HG02970 (cell line): ENCODE results near the gene CDHR2.

ENCODE experiments used
- ATAC-seq: cut with Tn5 transposase; IDR thresholded peaks from one replicate; pipeline ENCODE4 v1.9.1; 2021; ENCODE audit warnings: mild to moderate bottlenecking, moderate library complexity, moderate number of reproducible peaks; ENCODE audit not compliant: unreplicated experiment, low FRiP score

The CDHR2 gene

GRCh38 chr5:176548967-176549444, at the start of gene CDHR2:
TSS of gene CDHR2 (plus strand) at chr5:176549342. CDS start at chr5:176565353, 16,011 bp downstream.
- ATAC-seq: no peak

GRCh38 chr5:176500511-176500910, 48.6 kb upstream of the CDHR2 start:
- no peak for ATAC-seq

GRCh38 chr5:176501333-176501732, 47.8 kb upstream of the CDHR2 start:
- ATAC-seq: no peak

GRCh38 chr5:176503496-176503895, 45.6 kb upstream of the CDHR2 start:
- ATAC-seq: no peak

- no peak for ATAC-seq
Measured at GRCh38 chr5:176507911-176508310, 41.2 kb upstream of the CDHR2 start.

GRCh38 chr5:176508603-176509002, 40.5 kb upstream of the CDHR2 start:
- no peak for ATAC-seq

GRCh38 chr5:176513788-176514187, 35.4 kb upstream of the CDHR2 start:
- ATAC-seq: no peak

GRCh38 chr5:176514244-176514950, 34.7 kb upstream of the CDHR2 start:
- ATAC-seq: no peak

GRCh38 chr5:176515396-176515795, 33.7 kb upstream of the CDHR2 start:
- ATAC-seq: no peak

- ATAC-seq: no peak
Measured at GRCh38 chr5:176517053-176517661, 32.0 kb upstream of the CDHR2 start.

- no peak for ATAC-seq
Measured at GRCh38 chr5:176519810-176520720, 29.1 kb upstream of the CDHR2 start.

- ATAC-seq: no peak
Measured at GRCh38 chr5:176521286-176521685, 27.9 kb upstream of the CDHR2 start.

- no peak for ATAC-seq
Measured at GRCh38 chr5:176521699-176522263, 27.4 kb upstream of the CDHR2 start.

- ATAC-seq: no peak
Measured at GRCh38 chr5:176524138-176524537, 25.0 kb upstream of the CDHR2 start.

- ATAC-seq: no peak
Measured at GRCh38 chr5:176524987-176525386, 24.2 kb upstream of the CDHR2 start.

- no peak for ATAC-seq
Measured at GRCh38 chr5:176525677-176526076, 23.5 kb upstream of the CDHR2 start.

- ATAC-seq: no peak
Measured at GRCh38 chr5:176526462-176526861, 22.7 kb upstream of the CDHR2 start.

GRCh38 chr5:176527246-176528222, 21.6 kb upstream of the CDHR2 start:
- no peak for ATAC-seq

GRCh38 chr5:176528301-176528700, 20.8 kb upstream of the CDHR2 start:
- no peak for ATAC-seq

- no peak for ATAC-seq
Measured at GRCh38 chr5:176528761-176529115, 20.4 kb upstream of the CDHR2 start.
